ENCODE results near the gene BCLAF1. TPM values are rescaled to one million over a fixed set of nuclear protein-coding genes. Genes with fewer than 3 reads are reported as not detected.
A peak's percentile ranks its signal among the peaks of the same experiment; 100 is the strongest.

BCLAF1 gene
- total and polyA plus RNA-seq, 9 of the 15 experiments (the other 6 are each of a cell fraction or from before 2014, with no cell fraction given), result 65.4 to 286 (median 165) TPM

- TF ChIP-seq TCF7L2 (IDR thresholded peaks at IDR 0.05; ENCODE audit: low read depth, low read length), result no peak
- TF ChIP-seq NCOA4 (IDR thresholded peaks at IDR 0.05; ENCODE audit: partially characterized antibody), result no peak
- no peak for TF ChIP-seq BMI1 (IDR thresholded peaks at IDR 0.05; ENCODE audit: low read length)
- TF ChIP-seq SRSF9 (IDR thresholded peaks at IDR 0.05; ENCODE audit: borderline replicate concordance, low read depth, low read length), result no peak
- TF ChIP-seq GATAD2A (IDR thresholded peaks at IDR 0.05), result no peak
- TF ChIP-seq ZNF41 (CRISPR knock-in tag; conservative IDR thresholded peaks at IDR 0.05), result no peak
- TF ChIP-seq, protein P1, sequence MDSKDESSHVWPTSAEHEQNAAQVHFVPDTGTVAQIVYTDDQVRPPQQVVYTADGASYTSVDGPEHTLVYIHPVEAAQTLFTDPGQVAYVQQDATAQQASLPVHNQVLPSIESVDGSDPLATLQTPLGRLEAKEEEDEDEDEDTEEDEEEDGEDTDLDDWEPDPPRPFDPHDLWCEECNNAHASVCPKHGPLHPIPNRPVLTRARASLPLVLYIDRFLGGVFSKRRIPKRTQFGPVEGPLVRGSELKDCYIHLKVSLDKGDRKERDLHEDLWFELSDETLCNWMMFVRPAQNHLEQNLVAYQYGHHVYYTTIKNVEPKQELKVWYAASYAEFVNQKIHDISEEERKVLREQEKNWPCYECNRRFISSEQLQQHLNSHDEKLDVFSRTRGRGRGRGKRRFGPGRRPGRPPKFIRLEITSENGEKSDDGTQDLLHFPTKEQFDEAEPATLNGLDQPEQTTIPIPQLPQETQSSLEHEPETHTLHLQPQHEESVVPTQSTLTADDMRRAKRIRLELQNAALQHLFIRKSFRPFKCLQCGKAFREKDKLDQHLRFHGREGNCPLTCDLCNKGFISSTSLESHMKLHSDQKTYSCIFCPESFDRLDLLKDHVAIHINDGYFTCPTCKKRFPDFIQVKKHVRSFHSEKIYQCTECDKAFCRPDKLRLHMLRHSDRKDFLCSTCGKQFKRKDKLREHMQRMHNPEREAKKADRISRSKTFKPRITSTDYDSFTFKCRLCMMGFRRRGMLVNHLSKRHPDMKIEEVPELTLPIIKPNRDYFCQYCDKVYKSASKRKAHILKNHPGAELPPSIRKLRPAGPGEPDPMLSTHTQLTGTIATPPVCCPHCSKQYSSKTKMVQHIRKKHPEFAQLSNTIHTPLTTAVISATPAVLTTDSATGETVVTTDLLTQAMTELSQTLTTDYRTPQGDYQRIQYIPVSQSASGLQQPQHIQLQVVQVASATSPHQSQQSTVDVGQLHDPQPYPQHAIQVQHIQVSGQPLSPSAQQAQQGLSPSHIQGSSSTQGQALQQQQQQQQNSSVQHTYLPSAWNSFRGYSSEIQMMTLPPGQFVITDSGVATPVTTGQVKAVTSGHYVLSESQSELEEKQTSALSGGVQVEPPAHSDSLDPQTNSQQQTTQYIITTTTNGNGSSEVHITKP (IDR thresholded peaks at IDR 0.05; ENCODE audit: partially characterized antibody), result peak; percentile 64
- no peak for TF ChIP-seq CREM (IDR thresholded peaks at IDR 0.05; ENCODE audit: low read depth)
- TF ChIP-seq ETS2 (tag; IDR thresholded peaks at IDR 0.05; ENCODE audit: borderline replicate concordance, poor library complexity, severe bottlenecking), result no peak
- TF ChIP-seq HMGN3 (IDR thresholded peaks at IDR 0.05; ENCODE audit: borderline replicate concordance, extremely low read depth, insufficient read length, low read depth, low read length), result no peak
- no peak for TF ChIP-seq ZC3H11A (IDR thresholded peaks at IDR 0.05; ENCODE audit: low read depth, low read length)
- TF ChIP-seq HDAC3 (IDR thresholded peaks at IDR 0.05; ENCODE audit: borderline replicate concordance, partially characterized antibody), result no peak
- TF ChIP-seq ZNF586 (CRISPR knock-in tag; conservative IDR thresholded peaks at IDR 0.05), result no peak
- TF ChIP-seq, protein P2, sequence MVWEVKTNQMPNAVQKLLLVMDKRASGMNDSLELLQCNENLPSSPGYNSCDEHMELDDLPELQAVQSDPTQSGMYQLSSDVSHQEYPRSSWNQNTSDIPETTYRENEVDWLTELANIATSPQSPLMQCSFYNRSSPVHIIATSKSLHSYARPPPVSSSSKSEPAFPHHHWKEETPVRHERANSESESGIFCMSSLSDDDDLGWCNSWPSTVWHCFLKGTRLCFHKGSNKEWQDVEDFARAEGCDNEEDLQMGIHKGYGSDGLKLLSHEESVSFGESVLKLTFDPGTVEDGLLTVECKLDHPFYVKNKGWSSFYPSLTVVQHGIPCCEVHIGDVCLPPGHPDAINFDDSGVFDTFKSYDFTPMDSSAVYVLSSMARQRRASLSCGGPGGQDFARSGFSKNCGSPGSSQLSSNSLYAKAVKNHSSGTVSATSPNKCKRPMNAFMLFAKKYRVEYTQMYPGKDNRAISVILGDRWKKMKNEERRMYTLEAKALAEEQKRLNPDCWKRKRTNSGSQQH (CRISPR knock-in tag; IDR thresholded peaks at IDR 0.05), result no peak
- no peak for TF ChIP-seq HNRNPLL (IDR thresholded peaks at IDR 0.05; ENCODE audit: low read depth, low read length, poor library complexity, severe bottlenecking)
- TF ChIP-seq ETV6 (IDR thresholded peaks at IDR 0.05; ENCODE audit: borderline replicate concordance in 1 of 2, low read depth in 2 of 2, low read length in 1 of 2), result no peak
- TF ChIP-seq ETV6 (CRISPR knock-in tag; IDR thresholded peaks at IDR 0.05; ENCODE audit: borderline replicate concordance), result no peak
- no peak for TF ChIP-seq SNAPC5 (CRISPR knock-in tag; IDR thresholded peaks at IDR 0.05)
- no peak for TF ChIP-seq ZC3H4 (CRISPR knock-in tag; IDR thresholded peaks at IDR 0.05; ENCODE audit: borderline replicate concordance)
- TF ChIP-seq AFF1 (IDR thresholded peaks at IDR 0.05; ENCODE audit: low read depth in 1 of 2, partially characterized antibody in 2 of 2), result no peak
These were observed 4.7 kb downstream of the BCLAF1 start (continued) for GRCh38 chr6:136284909-136285308.
